Ecto neural progenitor cell (in vitro differentiated cells): ENCODE results near the gene KCNQ1.

ENCODE experiments used
- DNase-seq: peaks from one replicate; pipeline ENCODE4 v3.0.0-alpha.2; 2018; ENCODE audit warnings: low spot score

The KCNQ1 gene

GRCh38 chr11:2444821-2445745, at the start of gene KCNQ1:
TSS of gene KCNQ1 (plus strand) at chr11:2445008. CDS start at chr11:2445099, 91 bp downstream.
- peak; percentile 73 for DNase-seq

- DNase-seq: no peak
Observed at GRCh38 chr11:2395211-2395730, 49.5 kb upstream of the KCNQ1 start.

- DNase-seq: no peak
Observed at GRCh38 chr11:2395856-2396255, 49.0 kb upstream of the KCNQ1 start.

- no peak for DNase-seq
Observed at GRCh38 chr11:2396471-2396870, 48.3 kb upstream of the KCNQ1 start.

- DNase-seq: no peak
Observed at GRCh38 chr11:2397005-2397404, 47.8 kb upstream of the KCNQ1 start.

- no peak for DNase-seq
Observed at GRCh38 chr11:2398664-2399355, 46.0 kb upstream of the KCNQ1 start.

- no peak for DNase-seq
Observed at GRCh38 chr11:2399488-2400068, 45.2 kb upstream of the KCNQ1 start.

GRCh38 chr11:2400069-2400761, 44.6 kb upstream of the KCNQ1 start, which contains the start of gene TSSC4:
TSS of gene TSSC4 (plus strand) at chr11:2400750. CDS start at chr11:2402634, 1,884 bp downstream.
- DNase-seq: peak; percentile 99

GRCh38 chr11:2400762-2401435, 43.9 kb upstream of the KCNQ1 start:
- no peak for DNase-seq

- no peak for DNase-seq
Observed at GRCh38 chr11:2401436-2401984, 43.3 kb upstream of the KCNQ1 start.

GRCh38 chr11:2402106-2402505, 42.7 kb upstream of the KCNQ1 start:
- DNase-seq: no peak

GRCh38 chr11:2402890-2403645, 41.7 kb upstream of the KCNQ1 start:
- no peak for DNase-seq

- DNase-seq: no peak
Observed at GRCh38 chr11:2404735-2405196, 40.0 kb upstream of the KCNQ1 start.

- no peak for DNase-seq
Observed at GRCh38 chr11:2406451-2406850, 38.4 kb upstream of the KCNQ1 start.

- DNase-seq: no peak
Observed at GRCh38 chr11:2406878-2407410, 37.9 kb upstream of the KCNQ1 start.

GRCh38 chr11:2408671-2409070, 36.1 kb upstream of the KCNQ1 start:
- DNase-seq: no peak

- no peak for DNase-seq
Observed at GRCh38 chr11:2409126-2409525, 35.7 kb upstream of the KCNQ1 start.

- no peak for DNase-seq
Observed at GRCh38 chr11:2409611-2410468, 35.0 kb upstream of the KCNQ1 start.

GRCh38 chr11:2410616-2411015, 34.2 kb upstream of the KCNQ1 start:
- no peak for DNase-seq
